BLaER1 (cell line): ENCODE measurements around the gene PTPRO.

ENCODE experiments used
- H3K27ac ChIP-seq: shearing (Covaris generic); formaldehyde crosslinking; 2 replicates; pipeline ENCODE4 v1.8.1; 2022
- H3K27me3 ChIP-seq: shearing (Covaris generic); formaldehyde crosslinking; 2 replicates; pipeline ENCODE4 v1.8.1; 2022
- H3K36me3 ChIP-seq: shearing (Covaris generic); formaldehyde crosslinking; 2 replicates; pipeline ENCODE4 v1.8.1; 2022
- H3K4me1 ChIP-seq: shearing (Covaris generic); formaldehyde crosslinking; 2 replicates; pipeline ENCODE4 v1.8.1; 2022
- H3K4me2 ChIP-seq: shearing (Covaris generic); formaldehyde crosslinking; 2 replicates; pipeline ENCODE4 v1.8.1; 2022
- H3K4me3 ChIP-seq: shearing (Covaris generic); formaldehyde crosslinking; 2 replicates; pipeline ENCODE4 v1.8.1; 2022
- H3K9ac ChIP-seq: shearing (Covaris generic); formaldehyde crosslinking; 2 replicates; pipeline ENCODE4 v1.8.1; 2022
- H3K9me3 ChIP-seq: shearing (Covaris generic); formaldehyde crosslinking; 2 replicates; pipeline ENCODE4 v1.8.1; 2022
- H4K20me1 ChIP-seq: shearing (Covaris generic); formaldehyde crosslinking; 2 replicates; pipeline ENCODE4 v1.8.1; 2022
- Cebpa-rat ChIP-seq: shearing (Covaris generic); IDR thresholded peaks from 2 replicates; pipeline ENCODE4 v1.8.1; 2022

Gene PTPRO

DNA sequence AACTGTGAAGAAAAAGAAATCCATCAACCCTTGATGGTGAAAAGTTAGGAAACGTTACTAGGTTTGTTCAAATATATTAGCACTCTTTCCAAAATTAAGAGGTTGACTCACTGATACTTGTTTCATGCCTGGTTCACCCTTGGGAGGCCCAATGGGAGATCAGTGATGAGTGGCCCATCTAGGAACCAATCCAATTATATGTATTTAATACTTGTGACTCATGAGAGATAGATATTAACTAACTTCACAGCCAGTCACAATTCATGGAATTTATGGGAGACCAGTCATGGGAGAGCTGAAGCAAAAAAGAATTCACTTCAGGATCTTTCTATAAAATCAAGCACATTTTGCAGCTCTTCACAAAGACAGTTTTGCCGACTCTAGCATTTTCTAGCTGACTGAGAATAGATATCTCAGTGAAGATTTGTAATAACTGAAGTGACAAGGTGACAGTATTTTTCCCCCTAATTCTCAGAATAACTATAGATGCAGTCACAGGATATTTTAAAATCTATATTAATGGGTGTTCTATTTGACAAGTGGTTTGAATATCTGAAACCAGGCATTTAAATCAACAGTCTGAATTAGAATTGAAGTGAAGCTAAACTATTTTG is 236.7 kb downstream of the PTPRO start:
- no peaks in the 10 kb centered on the region for H3K27me3 ChIP-seq
- H3K4me3 ChIP-seq = no peak overlapping the region
- no peak overlapping the region for H3K4me2 ChIP-seq
- H3K27ac ChIP-seq = no peak overlapping the region
- TF ChIP-seq Cebpa-rat = no peak
- no peaks in the 10 kb centered on the region for H4K20me1 ChIP-seq
- H3K9me3 ChIP-seq = no peaks in the 10 kb centered on the region
- H3K4me1 ChIP-seq = no peaks in the 10 kb centered on the region; the same call in 1 of the 2 replicates
- H3K9ac ChIP-seq = no peak overlapping the region
- no peaks in the 10 kb centered on the region for H3K36me3 ChIP-seq

DNA sequence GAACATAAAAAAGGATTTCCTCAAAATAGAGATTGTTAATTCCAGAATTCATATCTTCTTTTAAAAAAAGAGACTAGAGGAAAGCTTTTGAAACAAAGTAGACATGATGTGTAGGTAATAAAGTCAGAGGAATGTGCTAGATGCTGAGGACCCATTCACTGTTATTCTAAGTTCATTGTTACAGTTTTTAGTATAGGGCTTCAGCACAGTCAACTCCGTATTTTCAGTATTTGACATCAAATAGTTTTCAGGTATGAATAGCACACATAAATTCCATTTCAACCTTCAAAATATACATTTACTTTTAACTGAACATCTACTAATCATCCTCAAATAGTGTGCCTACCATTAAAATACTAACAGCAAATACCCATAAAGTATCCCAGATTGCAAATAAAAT is 239.1 kb downstream of the PTPRO start:
- no peak overlapping the region for H3K27ac ChIP-seq
- H3K27me3 ChIP-seq = no peaks in the 10 kb centered on the region
- H3K4me2 ChIP-seq = no peak overlapping the region
- no peaks in the 10 kb centered on the region for H3K9me3 ChIP-seq
- H3K36me3 ChIP-seq = no peaks in the 10 kb centered on the region
- no peak overlapping the region for H3K4me3 ChIP-seq
- no peak overlapping the region for H3K9ac ChIP-seq
- no peaks in the 10 kb centered on the region; the same call in 1 of the 2 replicates for H3K4me1 ChIP-seq
- no peak for TF ChIP-seq Cebpa-rat
- H4K20me1 ChIP-seq = no peaks in the 10 kb centered on the region

DNA sequence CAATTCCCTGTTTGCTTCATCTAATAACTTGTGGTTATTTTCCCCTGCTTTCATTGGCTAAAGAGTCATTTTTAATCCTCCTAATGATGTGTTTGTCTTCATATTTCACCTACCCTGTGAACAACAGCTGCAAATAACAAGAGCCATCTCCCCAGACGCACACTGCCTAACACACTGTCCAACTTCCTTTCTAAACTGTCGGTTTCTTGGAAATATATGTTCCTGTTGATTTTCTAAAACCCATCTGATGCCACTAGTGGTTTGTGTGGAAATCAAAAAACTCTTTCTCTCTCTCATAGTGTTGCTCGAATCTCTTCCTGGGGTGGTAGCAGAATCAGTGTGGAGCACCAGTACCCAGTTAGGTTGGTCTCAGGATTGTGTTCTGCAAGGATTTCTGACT is 240.0 kb downstream of the PTPRO start:
- Histone ChIP-seq H3K27ac (no peak overlapping the region), H3K9ac (no peak overlapping the region), H3K9me3 (no peaks in the 10 kb centered on the region), H3K4me3 (no peak overlapping the region), H3K27me3 (no peaks in the 10 kb centered on the region), H3K4me2 (peak overlapping the region; percentile 28; the same call in 1 of the 2 replicates), H3K36me3 (no peaks in the 10 kb centered on the region), H3K4me1 (no peaks in the 10 kb centered on the region; the same call in 1 of the 2 replicates), H4K20me1 (no peaks in the 10 kb centered on the region)
- TF ChIP-seq Cebpa-rat = no peak

DNA sequence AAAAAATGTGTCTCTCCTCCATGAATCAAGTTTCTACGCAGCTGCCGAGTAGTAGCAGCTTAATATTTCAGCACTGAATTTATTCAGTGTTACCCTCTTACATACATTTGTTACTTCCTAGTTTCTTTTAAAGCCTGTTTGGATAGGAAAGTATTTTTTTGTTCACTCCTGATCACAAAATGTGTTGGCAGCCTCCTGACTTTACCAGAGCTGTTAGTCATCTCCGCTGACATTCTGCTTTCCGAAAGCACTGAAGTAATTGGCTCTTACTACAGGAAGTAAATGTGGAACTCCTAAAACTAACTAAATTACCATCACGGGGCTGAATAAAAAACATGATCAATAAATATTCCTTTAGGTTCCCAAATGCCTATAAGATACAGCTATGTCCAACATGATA is 241.4 kb downstream of the PTPRO start:
- Histone ChIP-seq H3K4me1 (no peaks in the 10 kb centered on the region; the same call in 1 of the 2 replicates), H3K4me3 (no peak overlapping the region), H4K20me1 (no peaks in the 10 kb centered on the region), H3K4me2 (no peak overlapping the region), H3K36me3 (no peaks in the 10 kb centered on the region), H3K27ac (no peak overlapping the region), H3K9me3 (no peaks in the 10 kb centered on the region), H3K9ac (no peak overlapping the region), H3K27me3 (no peaks in the 10 kb centered on the region)
- no peak for TF ChIP-seq Cebpa-rat

DNA sequence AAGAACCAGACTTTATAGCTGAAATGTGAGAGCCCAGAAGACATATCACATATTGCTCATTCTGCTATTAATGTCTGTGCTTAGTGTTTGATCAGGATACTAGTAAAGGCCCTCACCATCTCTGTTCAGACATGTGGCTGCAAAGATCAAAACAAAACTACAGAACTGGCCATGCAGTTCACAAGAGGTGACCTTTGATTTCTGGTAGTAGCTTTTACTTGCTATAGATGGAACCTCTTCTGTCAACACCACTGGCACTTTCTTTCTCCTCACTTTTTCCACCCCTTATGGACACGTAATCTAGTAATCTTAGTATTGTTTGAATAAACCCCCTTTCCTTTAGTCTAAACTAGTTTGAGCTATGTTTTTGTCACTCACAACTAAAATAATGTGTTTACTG is 252.0 kb downstream of the PTPRO start:
- Histone ChIP-seq H3K4me2 (no peak overlapping the region), H3K9ac (no peak overlapping the region), H3K4me1 (peaks cover 14% of the 10 kb centered on the region; the same call in 1 of the 2 replicates), H4K20me1 (no peaks in the 10 kb centered on the region), H3K27ac (no peak overlapping the region), H3K9me3 (no peaks in the 10 kb centered on the region), H3K36me3 (no peaks in the 10 kb centered on the region), H3K4me3 (no peak overlapping the region), H3K27me3 (no peaks in the 10 kb centered on the region)
- no peak for TF ChIP-seq Cebpa-rat

DNA sequence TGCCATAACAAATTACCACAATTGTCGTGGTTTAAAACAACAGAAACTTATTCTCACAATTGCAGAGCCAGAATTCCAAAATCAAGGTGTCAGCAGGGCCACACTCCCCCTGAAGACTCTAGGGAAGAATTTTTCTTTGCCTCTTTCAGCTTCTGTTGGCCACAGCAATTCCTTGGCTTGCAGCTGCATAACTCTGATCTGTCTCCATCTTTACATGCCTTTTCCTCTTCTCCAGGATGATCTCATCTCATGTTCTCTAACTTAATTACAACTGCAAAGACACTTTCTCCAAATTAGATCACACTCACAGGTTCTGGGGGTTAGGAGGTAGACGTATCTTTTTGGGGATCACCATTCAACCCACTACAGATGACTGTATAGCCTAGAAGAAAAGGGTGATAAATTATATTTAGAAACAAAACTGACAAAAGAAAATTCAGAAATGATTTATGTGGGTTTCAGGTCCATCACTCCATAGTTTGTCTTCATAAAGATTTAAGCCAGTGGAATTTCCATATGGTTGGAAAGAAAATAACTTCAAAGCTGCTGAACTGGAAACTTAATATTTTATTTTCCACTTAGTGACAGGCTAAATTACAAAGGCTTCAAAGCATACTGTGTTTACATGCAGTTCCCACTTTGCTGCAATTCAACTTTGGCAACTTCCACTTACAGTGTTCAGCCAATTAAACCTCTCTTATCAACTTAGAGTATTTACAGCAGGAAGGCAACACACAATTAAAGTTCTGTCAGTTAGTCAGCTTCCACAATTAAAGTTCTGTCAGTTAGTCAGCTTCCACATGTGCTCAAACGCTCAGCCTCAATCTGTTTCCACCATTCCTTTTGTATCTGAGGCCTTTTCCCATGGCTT is 253.6 kb downstream of the PTPRO start:
- Histone ChIP-seq H3K4me2 (no peak overlapping the region), H3K9ac (no peak overlapping the region), H3K4me1 (peaks cover 7% of the 10 kb centered on the region; the same call in 1 of the 2 replicates), H3K4me3 (no peak overlapping the region), H3K9me3 (no peaks in the 10 kb centered on the region), H3K27ac (no peak overlapping the region), H3K27me3 (no peaks in the 10 kb centered on the region), H3K36me3 (no peaks in the 10 kb centered on the region), H4K20me1 (no peaks in the 10 kb centered on the region)
- no peak for TF ChIP-seq Cebpa-rat

DNA sequence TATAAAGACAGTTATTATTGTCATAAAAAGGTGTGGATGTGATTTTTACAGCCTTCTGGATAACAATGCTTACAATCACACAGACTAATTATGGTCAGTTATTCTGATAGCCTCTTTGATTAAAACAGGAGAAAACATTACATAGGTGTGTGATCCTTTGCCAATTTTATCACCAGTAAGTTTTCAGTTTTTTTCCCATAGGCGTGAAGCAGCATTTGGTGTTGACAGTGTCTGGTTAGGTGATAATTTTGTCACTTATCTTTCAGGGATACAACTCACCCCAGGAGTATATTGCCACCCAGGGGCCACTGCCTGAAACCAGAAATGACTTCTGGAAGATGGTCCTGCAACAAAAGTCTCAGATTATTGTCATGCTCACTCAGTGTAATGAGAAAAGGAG is 258.1 kb downstream of the PTPRO start:
- Histone ChIP-seq H3K4me1 (no peaks in the 10 kb centered on the region), H3K27me3 (no peaks in the 10 kb centered on the region), H4K20me1 (no peaks in the 10 kb centered on the region), H3K9me3 (no peaks in the 10 kb centered on the region), H3K36me3 (no peaks in the 10 kb centered on the region), H3K4me2 (no peak overlapping the region), H3K4me3 (no peak overlapping the region), H3K9ac (no peak overlapping the region), H3K27ac (no peak overlapping the region)
- no peak for TF ChIP-seq Cebpa-rat

DNA sequence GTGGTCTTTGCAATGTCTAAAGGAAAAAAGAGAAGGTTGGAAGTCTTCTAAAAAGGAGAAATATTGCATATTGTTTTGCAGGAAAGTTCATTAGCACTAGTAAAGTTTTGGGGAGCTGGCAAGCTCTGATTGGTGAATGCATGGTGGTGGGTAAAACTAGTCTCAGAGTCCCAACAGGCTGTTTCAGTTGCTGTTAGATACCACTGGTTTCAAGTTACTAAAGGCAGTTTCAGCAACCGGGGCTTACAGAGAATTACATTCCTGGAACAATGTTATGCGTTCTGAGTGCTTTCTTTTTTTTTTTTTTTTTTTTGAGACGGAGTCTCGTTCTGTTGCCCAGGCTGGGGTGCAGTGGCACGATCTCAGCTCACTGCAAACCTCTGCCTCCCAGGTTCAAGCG is 258.7 kb downstream of the PTPRO start:
- H3K27me3 ChIP-seq = no peaks in the 10 kb centered on the region
- no peaks in the 10 kb centered on the region for H4K20me1 ChIP-seq
- H3K9me3 ChIP-seq = no peaks in the 10 kb centered on the region
- H3K4me1 ChIP-seq = no peaks in the 10 kb centered on the region
- H3K36me3 ChIP-seq = no peaks in the 10 kb centered on the region
- no peak overlapping the region for H3K4me2 ChIP-seq
- H3K9ac ChIP-seq = no peak overlapping the region
- TF ChIP-seq Cebpa-rat = no peak
- H3K4me3 ChIP-seq = no peak overlapping the region
- no peak overlapping the region for H3K27ac ChIP-seq

DNA sequence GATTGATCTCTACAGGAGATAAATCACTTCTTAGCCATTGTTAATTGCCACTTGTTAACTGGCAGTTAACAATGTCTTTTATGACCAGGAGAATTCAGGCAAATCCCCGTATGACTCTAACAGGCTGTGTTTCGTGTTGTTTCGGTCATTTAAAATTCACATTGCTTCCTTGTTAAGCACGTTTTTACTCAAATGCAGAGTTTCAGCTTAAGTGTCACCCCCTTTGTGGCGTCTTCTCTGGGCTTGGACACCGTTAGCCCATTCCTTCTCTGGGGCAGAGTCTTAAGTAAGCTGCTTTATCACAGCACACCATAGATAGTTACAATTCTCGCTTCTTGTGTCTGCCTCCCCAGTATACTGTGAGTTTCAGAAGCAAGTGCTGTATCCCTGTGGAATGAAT is 261.5 kb downstream of the PTPRO start:
- no peaks in the 10 kb centered on the region for H4K20me1 ChIP-seq
- no peak overlapping the region for H3K4me3 ChIP-seq
- no peak overlapping the region for H3K9ac ChIP-seq
- no peaks in the 10 kb centered on the region for H3K36me3 ChIP-seq
- H3K4me1 ChIP-seq = no peaks in the 10 kb centered on the region
- no peak for TF ChIP-seq Cebpa-rat
- H3K27ac ChIP-seq = no peak overlapping the region
- H3K4me2 ChIP-seq = no peak overlapping the region
- H3K9me3 ChIP-seq = no peaks in the 10 kb centered on the region
- no peaks in the 10 kb centered on the region for H3K27me3 ChIP-seq

DNA sequence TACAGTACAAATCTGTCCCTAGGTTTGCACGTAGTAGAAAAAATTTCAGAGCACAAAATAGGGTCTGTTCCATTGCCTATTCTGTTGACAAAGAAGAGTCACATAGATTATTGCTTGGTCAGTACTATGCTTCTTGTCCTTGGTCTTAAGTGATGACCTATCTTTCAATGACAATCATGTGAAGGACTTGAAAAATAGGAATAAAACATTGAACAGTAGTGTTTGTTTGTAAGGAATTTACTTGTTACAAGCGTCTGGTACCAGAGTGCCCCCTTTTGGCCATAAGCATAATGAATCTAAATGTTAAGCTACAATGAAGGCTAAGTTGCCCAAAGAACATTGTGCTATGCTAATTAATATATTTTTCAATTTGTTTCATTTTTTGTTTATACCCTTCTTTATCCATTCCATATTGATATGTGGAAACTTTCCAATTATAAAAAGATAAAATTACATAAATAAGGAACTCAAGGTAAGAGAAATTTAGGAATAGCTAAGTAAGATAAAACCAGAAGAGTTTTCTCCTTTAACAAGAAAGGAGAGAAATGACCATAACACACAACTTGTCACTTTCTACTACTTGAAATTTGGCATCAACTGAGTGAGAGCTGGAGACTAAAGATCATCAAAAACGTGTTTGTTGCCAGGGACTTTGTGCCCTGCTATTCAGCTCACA is 262.2 kb downstream of the PTPRO start:
- no peak overlapping the region for H3K4me3 ChIP-seq
- no peak overlapping the region for H3K9ac ChIP-seq
- no peak for TF ChIP-seq Cebpa-rat
- no peaks in the 10 kb centered on the region for H3K27me3 ChIP-seq
- no peaks in the 10 kb centered on the region for H4K20me1 ChIP-seq
- H3K9me3 ChIP-seq = no peaks in the 10 kb centered on the region
- H3K4me2 ChIP-seq = no peak overlapping the region
- no peaks in the 10 kb centered on the region for H3K4me1 ChIP-seq
- H3K36me3 ChIP-seq = no peaks in the 10 kb centered on the region
- no peak overlapping the region for H3K27ac ChIP-seq
